Heart left ventricle (tissue), 16 donors: ENCODE results near the gene NCK2. TPM values are rescaled to one million over a fixed set of nuclear protein-coding genes. Genes with fewer than 3 reads are reported as not detected.
"Not testable (repeated sequence)": the region's sequence is repeated elsewhere in the genome, so short reads cannot be mapped to it uniquely, and the experiment has no call there.

Experiments used
- ATAC-seq, 4 donors: fragments of 200-7000 bp; cut with Tn5 transposase; one replicate each; pipeline ENCODE4 v1.9.1; 2020 to 2022; ENCODE audit warnings: moderate library complexity in 4 of 4, mild to moderate bottlenecking in 3 of 4, moderate number of reproducible peaks in 1 of 4
- DNase-seq, 5 donors: peaks; one replicate each; pipeline ENCODE4 v3.0.0-alpha.2; 2020
- H3K27ac ChIP-seq, 12 donors: fragments of 200-600 bp; sonication (generic) in 4 of 12; one replicate each; pipeline versions ENCODE4 v1.5.0 to v1.8.0; 2016 to 2022; ENCODE audit warnings: mild to moderate bottlenecking in 2 of 12
- H3K27me3 ChIP-seq, 9 donors: fragments of 200-600 bp; sonication (generic) in 2 of 9; one replicate each; pipeline versions ENCODE4 v1.5.1 to v1.8.0; 2016 to 2022; ENCODE audit warnings: mild to moderate bottlenecking in 3 of 9
- H3K36me3 ChIP-seq, 9 donors: fragments of 200-600 bp; sonication (generic) in 2 of 9; one replicate each; pipeline versions ENCODE4 v1.5.0 to v1.8.0; 2018 to 2022; ENCODE audit warnings: mild to moderate bottlenecking in 2 of 9
- H3K4me1 ChIP-seq, 12 donors: fragments of 200-600 bp; sonication (generic) in 4 of 12; one replicate each; pipeline versions ENCODE4 v1.5.0 to v1.8.0; 2016 to 2022; ENCODE audit warnings: mild to moderate bottlenecking in 3 of 12
- H3K4me3 ChIP-seq, 12 donors: fragments of 200-600 bp; sonication (generic) in 4 of 12; one replicate each; pipeline versions ENCODE4 v1.5.0 to v1.8.0; 2017 to 2022; ENCODE audit warnings: mild to moderate bottlenecking in 9 of 12, moderate library complexity in 4 of 12
- H3K9me3 ChIP-seq, 12 donors: fragments of 200-600 bp; sonication (generic) in 4 of 12; one replicate each; pipeline versions ENCODE4 v1.5.0 to v1.8.0; 2016 to 2022; ENCODE audit warnings: mild to moderate bottlenecking in 1 of 12
- CTCF ChIP-seq, 12 donors: fragments of 200-600 bp; sonication (generic) in 4 of 12; IDR thresholded peaks; one replicate each; pipeline versions ENCODE4 v1.5.0 to v1.8.0; 2018 to 2022; ENCODE audit warnings: antibody characterized with exemption in 12 of 12, mild to moderate bottlenecking in 5 of 12
- POLR2A ChIP-seq, 2 donors: fragments of 450-650 bp; IDR thresholded peaks; one replicate each; pipeline ENCODE4 v1.6.1; 2017; ENCODE audit warnings: antibody characterized with exemption in 2 of 2, mild to moderate bottlenecking in 2 of 2, moderate library complexity in 2 of 2
- WGBS, 4 donors: extraction: QIAGEN DNeasy Blood & Tissue Kit in 2 of 4; methylation state at CpG; one replicate each; pipeline versions ENCODE4 v1.1.5 to v1.1.7; 2013 to 2018; 5-methylcytosine and 5-hydroxymethylcytosine counted together
- intact Hi-C, 10 donors: fragments of 100-400 bp; cut with DNase I; formaldehyde crosslinking; loops; one replicate each; pipeline versions ENCODE4 v1.11.1 to v1.14.2; 2022
- polyA plus RNA-seq, 2 donors: library from polyadenylated mRNA; stranded (reverse); fragments of 200-250 nt; gene quantifications; one replicate each; pipeline ENCODE4 v1.2.3, GENCODE V29; 2013
- total RNA-seq, 9 donors: library from RNA; depleted of rRNA in 2 of 9; stranded (reverse); fragments of >200 nt in 2 of 9; fragmentation: NEBNext Ultra II Directional in 3 of 9; extraction: Animal tissue kit (Norgen Biotek cat#: 25700) in 3 of 9; gene quantifications; one replicate each; pipeline versions ENCODE4 v1.1.0 to v1.2.4, GENCODE V29; 2016 to 2023
- donor health status: ischemic (EF 13 %, LVEDD 7.1; RV severe dilation, severe dysfunction).
- donor health status: healthy with polysubstance abuse.
- donor health status: DM: no; HTN: yes; CAD: no.
- donor health status: DM: no; HTN: no; CAD: no.
- donor health status: ischemic (EF 25% LVEDD 6.9; RV normal size, moderate dysfunction).
- donor health status: ischemic (EF 25% LVEDD 5.7; RV mildly dilated, moderate dysfunction).
- donor health status: healthy.
- donor health status: DM: yes; HTN: yes; CAD: no.
- donor health status: ischemic (EF 35%, LVEDD 5.7; RV mildly dilated, moderate dysfunction).
- donor health status: nonischemic (EF 11% LVEDD 7.7; RV severe dilation, severe dysfunction).
- donor health status: DM: yes; HTN: yes; CAD: no.
- donor health status: PGD.
- donor health status: ischemic (EF 29% LVEDD 5.4; RV normal size, mild dysfunction).
- donor health status: nonischemic (EF 23%, LVEDD 6.1; RV moderate dilation, normal function).

NCK2 gene
- total and polyA plus RNA-seq, 11 donors, result 22.6 to 54.2 (median 33.4) TPM

- H3K27ac ChIP-seq, result no peak overlapping the region
- TF ChIP-seq CTCF (IDR thresholded peaks at IDR 0.05), result no peak
- TF ChIP-seq POLR2A (IDR thresholded peaks at IDR 0.05), result no peak
- peaks cover 0 to 31% (median 21%) of the 10 kb centered on the region in 9 donors for H3K36me3 ChIP-seq
- H3K27me3 ChIP-seq, result no peaks in the 10 kb centered on the region
- H3K4me1 ChIP-seq, result peaks cover 0 to 34% (median 0%) of the 10 kb centered on the region in 12 donors
- H3K4me3 ChIP-seq, result no peak overlapping the region
- peaks cover 0 to 21% (median 0%) of the 10 kb centered on the region in 12 donors for H3K9me3 ChIP-seq
- DNase-seq (no peak), ATAC-seq (no peak)
- 87 to 94% (median 89%) methylated on average over 13 of the region's 13 CpGs for WGBS, 4 donors
- intact Hi-C loops, result loop anchor here in 1 of 10 donors (10.0 kb wide), 1 partner anchor 320 kb away; no protein-coding TSS in a partner anchor
These were observed 149.7 kb downstream of the NCK2 start for GRCh38 chr2:105894327-105894944.

GRCh38 chr2:105895990-105896764 lies 151.5 kb downstream of the NCK2 start:
- Histone ChIP-seq H3K4me3 (no peak overlapping the region), H3K9me3 (peaks cover 0 to 32% (median 2%) of the 10 kb centered on the region in 12 donors), H3K4me1 (peaks cover 0 to 22% (median 0%) of the 10 kb centered on the region in 12 donors), H3K36me3 (peaks cover 0 to 31% (median 21%) of the 10 kb centered on the region in 9 donors), H3K27ac (no peak overlapping the region), H3K27me3 (no peaks in the 10 kb centered on the region)
- no peak for DNase-seq
- intact Hi-C loops, result loop anchor here in 1 of 10 donors (10.0 kb wide), 1 partner anchor 321 kb away; no protein-coding TSS in a partner anchor
- 89 to 95% (median 91%) methylated on average over 8 to 10 of the region's 10 CpGs for WGBS, 4 donors
- TF ChIP-seq POLR2A (IDR thresholded peaks at IDR 0.05), result no peak
- no peak for TF ChIP-seq CTCF (IDR thresholded peaks at IDR 0.05)
- no peak for ATAC-seq

DNA sequence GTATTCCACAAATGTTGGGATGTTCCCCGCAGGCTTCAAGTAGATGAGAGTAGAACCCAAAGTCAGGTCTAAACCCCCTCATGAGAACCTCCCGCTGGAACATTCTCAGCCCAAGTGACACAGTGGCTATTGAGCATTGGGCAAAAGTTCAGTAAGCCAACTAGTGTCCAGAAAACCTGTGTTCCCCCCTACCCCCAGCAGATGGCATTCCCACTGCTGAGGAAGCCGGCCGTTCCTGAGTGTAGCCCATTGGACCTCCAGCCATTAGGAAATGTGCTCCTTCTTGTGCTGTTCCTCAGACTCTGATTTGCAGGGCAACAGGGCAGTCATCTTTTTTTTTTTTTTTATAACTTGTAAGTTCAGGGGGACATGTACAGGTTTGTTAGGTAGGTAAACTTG lies 152.1 kb downstream of the NCK2 start:
- intact Hi-C loops, result loop anchor here in 1 of 10 donors (10.0 kb wide), 1 partner anchor 322 kb away; no protein-coding TSS in a partner anchor
- 93 to 100% (median 96%) methylated on average over 4 of the region's 4 CpGs for WGBS, 4 donors
- Histone ChIP-seq H3K4me1 (peaks cover 0 to 18% (median 0%) of the 10 kb centered on the region in 12 donors), H3K4me3 (no peak overlapping the region), H3K27me3 (no peaks in the 10 kb centered on the region), H3K27ac (no peak overlapping the region), H3K36me3 (peaks cover 0 to 31% (median 21%) of the 10 kb centered on the region in 9 donors), H3K9me3 (peaks cover 0 to 35% (median 3%) of the 10 kb centered on the region in 12 donors)
- TF ChIP-seq POLR2A (IDR thresholded peaks at IDR 0.05) (no peak), CTCF (IDR thresholded peaks at IDR 0.05) (peak in 3 of 12 donors; percentile 7 to 24 (median 23))
- DNase-seq (no peak), ATAC-seq (no peak)

- not testable (repeated sequence) for H3K4me3 ChIP-seq, H3K27me3 ChIP-seq, H3K27ac ChIP-seq, DNase-seq, ATAC-seq
- Histone ChIP-seq H3K9me3 (peaks cover 0 to 35% (median 3%) of the 10 kb centered on the region in 12 donors), H3K36me3 (peaks cover 0 to 31% (median 21%) of the 10 kb centered on the region in 9 donors), H3K4me1 (peaks cover 0 to 17% (median 0%) of the 10 kb centered on the region in 12 donors)
- intact Hi-C loops, result loop anchor here in 1 of 10 donors (10.0 kb wide), 1 partner anchor 323 kb away; no protein-coding TSS in a partner anchor
- WGBS, 4 donors, result 98 to 100% (median 100%) methylated on average over 1 of the region's 1 CpG
These were observed 153.0 kb downstream of the NCK2 start for GRCh38 chr2:105897694-105898093.
